CD4-positive, alpha-beta T cell treated with Interleukin-17A for 4 hours (primary cell): ENCODE data around the gene SH3GL1.
"Not testable (repeated sequence)": the region's sequence is repeated elsewhere in the genome, so short reads cannot be mapped to it uniquely, and the experiment has no call there.

Source experiments
- DNase-seq: peaks from one replicate; pipeline ENCODE4 v3.0.0-alpha.2; 2020; ENCODE audit warnings: mixed read lengths

SH3GL1 gene

DNA sequence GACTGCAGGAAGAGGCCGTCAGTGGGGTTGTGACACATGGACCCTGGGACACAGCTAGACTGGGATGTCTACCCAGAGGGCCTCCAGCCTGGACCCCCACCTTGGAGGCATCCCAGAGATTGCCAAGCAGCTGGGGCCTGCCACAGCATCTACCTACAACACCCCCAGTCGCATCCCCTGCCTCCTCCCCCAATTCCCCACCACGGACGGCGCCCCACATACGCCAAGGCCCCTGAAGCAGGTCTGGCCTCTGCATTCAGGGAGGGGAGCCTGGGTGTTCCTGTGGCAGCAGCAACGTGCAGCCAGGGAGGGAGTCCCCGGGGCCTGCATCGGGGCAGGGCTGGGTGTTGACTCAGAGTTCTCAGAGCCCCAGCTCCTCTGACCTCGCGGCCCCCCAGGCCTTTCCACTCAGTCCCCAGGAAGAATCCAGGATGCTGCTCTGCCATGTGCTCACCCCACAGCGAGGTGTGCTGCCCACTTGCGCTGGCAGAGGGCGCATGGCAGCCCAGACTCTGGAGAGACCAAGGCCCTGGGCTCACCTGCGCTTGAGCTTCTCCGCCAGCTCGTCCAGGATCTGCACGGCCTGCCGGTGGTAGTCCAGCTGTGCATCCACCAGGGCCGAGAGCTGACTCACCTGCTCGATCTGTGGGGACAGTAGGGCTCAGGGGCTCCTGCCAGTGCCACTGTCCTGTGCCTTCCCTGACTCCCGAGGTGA lies 37.4 kb downstream of the SH3GL1 start:
- no peak for DNase-seq

GRCh38 chr19:4362101-4362828 lies 38.1 kb downstream of the SH3GL1 start:
- DNase-seq: no peak

DNA sequence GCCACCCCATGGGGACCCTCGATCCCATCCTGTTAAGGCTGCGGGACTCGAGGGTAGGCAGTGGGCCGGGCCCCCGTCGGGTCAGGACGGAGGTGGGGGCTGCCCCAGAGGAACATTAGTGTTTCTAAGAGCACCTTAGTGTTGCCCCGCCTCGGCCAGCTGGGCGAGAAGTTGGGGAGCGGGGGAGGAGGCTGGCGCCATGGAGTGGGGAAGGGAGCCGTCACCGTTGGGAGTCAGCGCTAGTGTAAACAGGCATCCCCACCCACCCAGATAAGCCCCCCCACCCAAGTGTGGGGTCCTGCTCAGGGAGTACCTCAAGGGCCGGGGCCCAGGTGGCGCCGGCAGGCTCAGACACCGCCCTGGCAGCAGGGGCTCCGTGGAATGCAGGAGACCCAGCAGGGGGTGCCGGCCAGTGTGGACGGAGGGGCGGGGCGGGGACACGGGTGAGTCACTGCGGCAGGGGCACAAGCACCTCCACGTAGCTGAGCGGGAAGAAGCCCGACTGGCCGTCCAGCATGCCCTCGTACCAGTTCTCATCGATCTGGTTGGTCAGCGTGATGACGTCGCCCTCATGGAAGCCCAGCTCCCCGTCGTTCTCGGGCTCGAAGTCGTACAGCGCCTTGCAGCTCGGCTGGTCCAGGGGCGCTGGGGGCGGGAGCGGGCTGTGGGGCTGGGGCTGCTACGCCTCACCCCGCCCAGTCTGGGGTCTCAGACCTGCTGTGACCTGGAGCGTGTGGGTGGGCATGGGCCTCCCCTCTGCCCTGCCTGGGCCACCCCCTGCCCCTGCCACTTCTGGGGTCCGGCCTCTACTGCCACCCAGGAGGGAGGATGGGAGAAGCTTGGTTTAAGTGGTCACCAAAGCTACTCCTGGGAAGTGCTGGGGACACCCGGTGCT lies 38.9 kb downstream of the SH3GL1 start:
- DNase-seq: no peak

DNA sequence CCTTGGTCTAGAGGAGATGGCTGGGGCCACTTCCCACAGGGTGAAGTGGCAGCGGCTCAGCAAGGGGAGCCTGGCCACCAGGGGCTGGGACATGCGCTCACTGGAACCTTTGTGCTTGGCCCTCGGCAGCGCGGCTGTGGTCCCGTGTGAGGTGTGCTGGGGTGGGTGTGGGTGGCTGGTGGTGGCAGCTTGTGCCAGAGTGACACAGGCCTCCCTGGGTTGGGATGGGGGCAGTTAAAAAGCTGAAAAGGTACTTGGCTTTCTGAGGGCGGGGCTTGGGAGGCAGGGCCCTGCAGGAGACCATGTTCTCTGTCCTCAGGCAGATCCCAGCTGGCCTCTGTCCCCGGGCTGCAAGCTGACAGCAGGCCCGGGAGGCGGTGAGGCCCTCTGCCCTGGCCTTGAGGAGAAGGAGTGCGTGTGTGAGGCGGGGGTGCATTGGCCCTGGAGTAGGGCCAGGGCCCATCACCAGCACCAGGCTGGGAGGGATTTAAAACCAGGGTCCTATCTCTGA lies 39.7 kb downstream of the SH3GL1 start:
- no peak for DNase-seq

DNA sequence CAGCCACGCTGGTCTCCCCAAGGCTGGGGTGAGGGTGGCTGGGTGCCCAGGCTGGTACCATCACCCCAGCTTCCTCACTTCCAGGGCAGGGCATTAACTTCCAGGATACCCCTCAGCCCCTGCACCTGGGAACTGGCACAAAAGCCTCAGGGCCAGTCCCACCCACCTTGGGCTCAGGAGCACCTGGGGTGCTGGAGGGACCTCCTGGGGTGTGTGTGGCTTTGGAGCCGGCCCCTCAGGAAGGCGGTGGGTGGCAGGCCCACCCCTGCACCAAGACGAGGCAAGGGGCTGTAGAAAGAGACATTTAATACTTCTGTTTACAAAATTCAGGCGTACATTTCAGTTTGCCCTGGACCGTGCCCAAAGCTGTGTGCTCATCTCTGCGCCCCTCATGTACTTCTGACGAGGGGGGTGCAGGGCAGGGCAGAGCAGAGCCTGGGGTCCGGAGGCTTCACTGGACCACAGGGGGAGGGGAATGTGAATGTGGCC lies 40.2 kb downstream of the SH3GL1 start:
- DNase-seq: no peak

DNA sequence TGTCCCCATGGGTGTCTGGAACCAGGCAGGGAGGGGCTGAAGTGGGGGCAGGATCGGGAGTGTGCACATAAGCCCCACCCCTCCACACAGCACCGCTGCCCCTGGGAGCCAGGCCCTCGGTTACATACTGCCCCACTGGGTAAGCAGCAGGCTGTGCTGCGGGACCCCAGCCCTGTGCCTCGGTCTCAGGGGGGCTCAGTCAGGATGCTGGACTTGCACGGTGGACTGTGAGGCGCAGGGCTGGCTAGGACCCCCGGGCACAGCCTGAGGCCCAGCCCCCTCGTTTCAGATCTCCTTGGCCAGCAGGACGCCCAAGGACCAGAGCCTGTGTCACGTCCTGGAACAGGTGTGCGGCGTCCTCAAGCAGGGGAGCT lies 40.7 kb downstream of the SH3GL1 start:
- DNase-seq: no peak

DNA sequence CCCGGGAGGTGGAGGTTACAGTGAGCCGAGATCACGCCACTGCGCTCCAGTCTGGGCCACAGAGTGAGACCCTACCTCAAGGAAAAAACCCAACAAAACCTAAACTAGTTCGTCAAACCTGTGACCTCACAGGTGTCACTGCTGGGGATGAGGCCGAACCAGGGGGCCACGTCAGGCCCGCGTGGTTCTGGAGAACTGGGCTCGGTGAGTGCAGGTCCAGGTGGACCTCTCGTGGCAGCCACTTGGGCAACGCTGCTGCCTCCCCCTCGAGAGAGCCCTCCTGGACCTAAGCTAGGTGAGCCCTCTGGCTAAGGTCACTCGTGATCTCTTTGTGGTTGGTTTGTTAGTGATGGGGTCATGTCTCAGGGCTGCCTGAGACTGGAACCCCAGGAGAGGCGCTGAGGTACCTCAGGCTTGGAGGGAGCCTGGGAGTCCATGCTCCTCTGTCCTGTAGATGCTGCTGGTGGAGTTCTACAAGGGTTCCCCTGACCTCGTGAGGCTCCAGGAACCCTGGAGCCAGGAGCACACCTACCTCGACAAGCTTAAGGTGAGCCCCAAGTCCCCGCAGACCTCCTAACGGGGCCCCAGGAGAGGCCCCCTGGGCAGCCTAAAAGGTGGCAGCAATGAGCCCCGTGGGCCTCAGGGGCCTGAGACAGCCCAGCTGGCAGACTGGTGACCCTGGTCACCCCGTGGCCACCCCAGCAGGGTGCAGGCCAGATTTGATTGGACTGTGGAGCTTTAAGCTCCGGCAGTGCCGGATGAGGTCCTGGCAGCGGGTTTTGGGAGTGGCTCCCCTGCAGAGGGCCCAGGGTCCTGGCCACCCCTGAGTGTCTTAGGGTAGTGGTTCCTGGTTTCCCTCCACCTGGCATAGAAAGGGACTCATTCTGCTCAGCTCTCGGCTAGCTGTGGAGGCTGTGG lies 41.4 kb downstream of the SH3GL1 start:
- no peak for DNase-seq

DNA sequence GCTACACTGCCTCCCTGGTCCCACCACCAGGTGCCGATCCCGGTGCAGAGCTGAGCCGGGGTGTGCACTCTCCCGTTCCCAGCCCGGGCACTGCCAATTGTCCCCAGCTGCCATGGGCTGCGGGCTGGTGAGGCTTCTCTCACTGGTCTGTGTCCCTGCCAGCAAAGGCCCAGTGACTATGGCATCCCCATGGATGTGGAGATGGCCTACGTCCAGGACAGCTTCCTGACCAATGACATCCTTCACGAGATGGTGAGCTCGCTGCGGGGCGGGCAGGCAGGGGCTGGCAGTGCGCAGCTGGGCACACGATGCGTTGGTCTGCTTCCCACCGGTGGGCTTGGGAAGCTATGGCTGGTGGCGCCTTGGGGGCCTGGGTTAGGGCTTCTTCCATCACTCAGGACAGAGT lies 42.4 kb downstream of the SH3GL1 start:
- DNase-seq: no peak

DNA sequence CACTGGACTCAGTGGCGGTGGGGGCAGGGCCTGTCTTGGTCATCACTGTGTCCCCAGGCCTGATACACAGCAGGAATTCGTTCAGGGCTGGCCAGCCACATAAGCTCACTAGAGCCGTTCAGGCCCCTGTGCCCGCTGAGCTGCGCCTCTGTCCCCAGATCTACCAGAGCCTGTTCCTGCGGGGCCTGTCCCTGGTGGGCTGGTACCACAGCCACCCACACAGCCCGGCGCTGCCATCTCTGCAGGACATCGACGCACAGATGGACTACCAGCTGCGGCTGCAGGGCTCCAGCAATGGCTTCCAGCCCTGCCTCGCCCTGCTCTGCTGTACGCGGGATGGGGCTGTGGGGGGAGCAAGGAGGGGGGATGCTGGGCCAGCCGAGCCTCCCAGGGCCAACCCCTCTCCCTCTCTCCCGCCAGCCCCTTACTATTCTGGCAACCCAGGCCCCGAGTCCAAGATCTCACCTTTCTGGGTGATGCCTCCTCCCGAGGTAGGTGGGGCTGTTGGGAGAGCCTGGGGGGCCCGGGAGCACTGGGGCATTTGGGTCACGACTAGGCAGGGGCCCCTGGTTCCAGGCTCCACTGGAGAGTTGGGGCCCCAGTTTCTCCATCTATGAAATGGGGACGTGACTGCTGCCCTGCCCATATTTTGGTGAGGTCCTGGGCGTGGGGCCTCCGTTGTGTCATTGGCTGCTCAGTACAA lies 43.1 kb downstream of the SH3GL1 start:
- no peak for DNase-seq

GRCh38 chr19:4354897-4355296 lies 45.5 kb downstream of the SH3GL1 start:
- no peak for DNase-seq

DNA sequence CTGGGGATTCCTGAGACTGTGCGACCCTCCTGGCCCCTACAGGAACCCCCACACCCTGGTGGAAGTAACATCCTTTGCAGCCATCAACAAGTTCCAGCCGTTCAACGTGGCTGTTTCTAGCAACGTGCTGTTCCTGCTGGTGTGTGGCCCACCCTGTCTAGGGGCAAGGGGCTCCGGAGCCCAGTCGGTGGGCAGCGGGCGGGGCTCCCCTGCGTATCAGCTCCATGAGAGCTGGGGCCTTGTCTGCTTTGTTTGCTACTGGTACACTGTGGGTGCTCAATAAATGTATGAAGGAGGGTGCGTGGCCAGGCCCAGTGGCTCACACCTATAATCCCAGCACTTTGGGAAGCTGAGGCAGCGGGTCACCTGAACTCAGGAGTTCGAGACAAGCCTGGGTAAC lies 46.1 kb downstream of the SH3GL1 start:
- no peak for DNase-seq

DNA sequence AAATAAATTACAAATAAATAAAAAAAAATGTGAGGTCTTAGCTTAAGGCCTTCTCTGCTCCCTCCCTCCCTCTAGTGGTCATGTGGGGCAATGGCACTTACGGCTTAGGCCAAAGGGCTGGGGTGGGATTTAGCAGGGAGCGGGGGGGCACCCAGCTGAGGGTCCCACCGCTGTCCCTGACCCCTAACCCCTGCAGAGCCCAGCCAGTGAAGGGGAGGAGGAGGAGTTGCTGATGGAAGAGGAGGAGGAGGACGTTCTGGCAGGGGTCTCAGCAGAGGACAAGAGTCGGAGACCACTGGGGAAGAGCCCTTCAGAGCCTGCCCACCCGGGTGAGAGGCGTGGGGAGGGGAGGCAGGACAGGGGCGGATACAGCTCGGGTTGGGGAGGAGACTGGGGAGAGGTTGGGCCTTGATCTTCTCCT lies 47.6 kb downstream of the SH3GL1 start:
- DNase-seq: peak; percentile 69

GRCh38 chr19:4350726-4351125 lies 49.6 kb downstream of the SH3GL1 start:
- no peak for DNase-seq

GRCh38 chr19:4350111-4350510 lies 50.2 kb downstream of the SH3GL1 start:
- no peak for DNase-seq

DNA sequence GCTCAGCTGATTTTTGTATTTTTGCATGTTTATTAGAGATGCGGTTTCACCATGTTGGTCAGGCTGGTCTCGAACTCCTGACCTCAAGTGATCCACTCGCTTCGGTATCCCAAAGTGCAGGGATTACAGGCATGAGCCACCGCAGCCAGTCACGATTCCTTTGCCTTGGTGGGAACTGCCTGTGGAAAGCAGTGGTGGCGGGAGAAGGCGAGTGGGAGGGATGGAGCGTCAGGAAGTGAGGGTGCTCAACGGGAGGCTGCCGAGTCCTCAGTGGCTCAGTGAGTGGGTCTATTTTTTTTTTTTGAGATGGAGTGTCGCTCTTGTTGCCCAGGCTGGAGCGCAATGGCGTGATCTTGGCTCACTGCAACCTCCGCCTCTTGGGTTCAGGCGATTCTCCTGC lies 51.1 kb downstream of the SH3GL1 start:
- DNase-seq: not testable (repeated sequence)

DNA sequence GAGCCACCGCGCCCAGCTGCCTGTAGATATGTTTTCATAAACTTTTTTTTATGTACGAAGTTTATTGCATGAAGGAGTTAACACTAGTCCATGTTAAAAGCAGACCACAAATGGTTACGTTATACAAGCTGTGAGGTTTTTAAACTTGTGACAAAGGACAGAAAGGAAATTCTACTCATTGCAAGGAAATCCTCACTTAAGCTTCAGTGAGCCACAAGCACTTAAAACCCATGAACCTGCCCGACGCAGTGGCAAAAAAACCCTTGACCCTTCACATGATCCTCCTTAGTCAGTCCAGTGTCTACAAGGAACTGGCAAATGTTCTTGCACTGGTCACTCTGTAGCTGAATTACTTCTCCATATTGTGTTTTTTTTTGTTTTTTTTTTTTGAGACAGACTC lies 52.8 kb downstream of the SH3GL1 start:
- no peak for DNase-seq

GRCh38 chr19:4346020-4346383 lies 54.3 kb downstream of the SH3GL1 start:
- DNase-seq: no peak

GRCh38 chr19:4345342-4346019 lies 54.9 kb downstream of the SH3GL1 start:
- no peak for DNase-seq

GRCh38 chr19:4343370-4344307 lies 56.7 kb downstream of the SH3GL1 start, which contains the start of gene MPND:
MPND (plus strand) TSS chr19:4343562; CDS start chr19:4343594, 32 bp downstream.
- DNase-seq: peak; percentile 96
